ENCODE data around the gene DSCAM. TPM values are rescaled to one million over a fixed set of nuclear protein-coding genes. Genes with fewer than 3 reads are reported as not detected.
"Not testable (repeated sequence)": the region's sequence is repeated elsewhere in the genome, so short reads cannot be mapped to it uniquely, and the experiment has no call there.

The DSCAM gene
- total RNA-seq, 1 donor from 2014 or later, result not detected

- Histone ChIP-seq H3K9me3 (no peaks in the 10 kb centered on the region), H3K27ac (no peak overlapping the region), H3K27me3 (no peaks in the 10 kb centered on the region), H3K4me3 (no peak overlapping the region), H3K36me3 (no peaks in the 10 kb centered on the region), H3K4me1 (no peaks in the 10 kb centered on the region)
- TF ChIP-seq, protein P1, sequence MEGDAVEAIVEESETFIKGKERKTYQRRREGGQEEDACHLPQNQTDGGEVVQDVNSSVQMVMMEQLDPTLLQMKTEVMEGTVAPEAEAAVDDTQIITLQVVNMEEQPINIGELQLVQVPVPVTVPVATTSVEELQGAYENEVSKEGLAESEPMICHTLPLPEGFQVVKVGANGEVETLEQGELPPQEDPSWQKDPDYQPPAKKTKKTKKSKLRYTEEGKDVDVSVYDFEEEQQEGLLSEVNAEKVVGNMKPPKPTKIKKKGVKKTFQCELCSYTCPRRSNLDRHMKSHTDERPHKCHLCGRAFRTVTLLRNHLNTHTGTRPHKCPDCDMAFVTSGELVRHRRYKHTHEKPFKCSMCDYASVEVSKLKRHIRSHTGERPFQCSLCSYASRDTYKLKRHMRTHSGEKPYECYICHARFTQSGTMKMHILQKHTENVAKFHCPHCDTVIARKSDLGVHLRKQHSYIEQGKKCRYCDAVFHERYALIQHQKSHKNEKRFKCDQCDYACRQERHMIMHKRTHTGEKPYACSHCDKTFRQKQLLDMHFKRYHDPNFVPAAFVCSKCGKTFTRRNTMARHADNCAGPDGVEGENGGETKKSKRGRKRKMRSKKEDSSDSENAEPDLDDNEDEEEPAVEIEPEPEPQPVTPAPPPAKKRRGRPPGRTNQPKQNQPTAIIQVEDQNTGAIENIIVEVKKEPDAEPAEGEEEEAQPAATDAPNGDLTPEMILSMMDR (IDR thresholded peaks at IDR 0.05), result no peak
- no peak for DNase-seq (ENCODE audit: low spot score in 2 of 2)
- intact Hi-C loops (cut with DNase I), result no loop called here
These were observed 576.9 kb downstream of the DSCAM start for GRCh38 chr21:40270047-40270446.

GRCh38 chr21:40269239-40269638, 577.7 kb downstream of the DSCAM start:
- Histone ChIP-seq H3K36me3 (no peaks in the 10 kb centered on the region), H3K27ac (no peak overlapping the region), H3K9me3 (no peaks in the 10 kb centered on the region), H3K4me1 (no peaks in the 10 kb centered on the region), H3K27me3 (no peaks in the 10 kb centered on the region), H3K4me3 (no peak overlapping the region)
- TF ChIP-seq, protein P1 (IDR thresholded peaks at IDR 0.05), result no peak
- intact Hi-C loops (cut with DNase I), result no loop called here
- no peak for DNase-seq (ENCODE audit: low spot score in 2 of 2)

GRCh38 chr21:40258456-40258855, 588.5 kb downstream of the DSCAM start:
- H3K36me3 ChIP-seq; intact Hi-C loops (cut with DNase I); H3K9me3 ChIP-seq; H3K27ac ChIP-seq; H3K27me3 ChIP-seq; DNase-seq (ENCODE audit: low spot score in 2 of 2); H3K4me1 ChIP-seq; H3K4me3 ChIP-seq: not testable (repeated sequence)

GRCh38 chr21:40257342-40257741, 589.6 kb downstream of the DSCAM start:
- no peak overlapping the region for H3K27ac ChIP-seq
- intact Hi-C loops (cut with DNase I), result no loop called here
- H3K9me3 ChIP-seq, result no peaks in the 10 kb centered on the region
- TF ChIP-seq, protein P1 (IDR thresholded peaks at IDR 0.05), result no peak
- DNase-seq (ENCODE audit: low spot score in 2 of 2), result no peak
- no peaks in the 10 kb centered on the region for H3K36me3 ChIP-seq
- H3K4me3 ChIP-seq, result no peak overlapping the region
- no peaks in the 10 kb centered on the region for H3K4me1 ChIP-seq
- H3K27me3 ChIP-seq, result no peaks in the 10 kb centered on the region

- no peaks in the 10 kb centered on the region for H3K36me3 ChIP-seq
- no peaks in the 10 kb centered on the region for H3K4me1 ChIP-seq
- no peak overlapping the region for H3K27ac ChIP-seq
- no peaks in the 10 kb centered on the region for H3K9me3 ChIP-seq
- no peak overlapping the region for H3K4me3 ChIP-seq
- TF ChIP-seq, protein P1 (IDR thresholded peaks at IDR 0.05), result no peak
- DNase-seq (ENCODE audit: low spot score in 2 of 2), result no peak
- H3K27me3 ChIP-seq, result no peaks in the 10 kb centered on the region
- intact Hi-C loops (cut with DNase I), result no loop called here
These were observed 591.2 kb downstream of the DSCAM start for GRCh38 chr21:40255518-40256444.
